Right lobe of liver (tissue), 4 donors: ENCODE measurements around the gene ZNF774.

Experiments
- POLR2A ChIP-seq: fragments of 450-650 bp; IDR thresholded peaks from one replicate; pipeline ENCODE4 v1.6.1; 2017; ENCODE audit warnings: antibody characterized with exemption, mild to moderate bottlenecking
- TF ChIP-seq, protein P1 (sequence below), 4 donors: fragments of 200-600 bp in 3 of 4; fragments of 450-650 bp in 1 of 4; IDR thresholded peaks; one replicate each; pipeline versions ENCODE4 v1.5.1 to v1.8.0; 2016 to 2022; ENCODE audit warnings: antibody characterized with exemption in 4 of 4, mild to moderate bottlenecking in 2 of 4
- donor health status: DM: no; HTN: no; CAD: no.
- donor health status: DM: no; HTN: no; CAD: no.
- donor health status: DM: no; HTN: yes; CAD: no.

DNA sequence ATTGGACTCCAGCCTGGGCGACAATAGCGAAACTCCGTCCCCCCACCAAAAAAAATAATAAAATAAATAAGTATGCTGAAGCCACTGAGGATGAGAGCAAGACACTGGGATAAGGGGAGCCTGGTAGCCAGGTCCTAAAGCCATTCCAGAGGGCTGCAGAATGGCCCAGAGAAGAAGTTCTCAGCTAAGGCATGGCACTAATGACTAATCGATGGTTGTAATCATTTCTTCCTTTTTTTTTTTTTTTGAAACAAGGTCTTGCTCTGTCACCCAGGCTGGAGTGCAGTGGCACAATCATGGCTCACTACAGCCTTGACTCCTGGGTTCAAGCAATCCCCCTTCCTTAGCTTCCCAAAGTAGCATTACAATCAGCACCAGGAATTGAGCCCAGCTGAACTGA lies 25.6 kb upstream of the ZNF774 start:
- TF ChIP-seq, protein P1, sequence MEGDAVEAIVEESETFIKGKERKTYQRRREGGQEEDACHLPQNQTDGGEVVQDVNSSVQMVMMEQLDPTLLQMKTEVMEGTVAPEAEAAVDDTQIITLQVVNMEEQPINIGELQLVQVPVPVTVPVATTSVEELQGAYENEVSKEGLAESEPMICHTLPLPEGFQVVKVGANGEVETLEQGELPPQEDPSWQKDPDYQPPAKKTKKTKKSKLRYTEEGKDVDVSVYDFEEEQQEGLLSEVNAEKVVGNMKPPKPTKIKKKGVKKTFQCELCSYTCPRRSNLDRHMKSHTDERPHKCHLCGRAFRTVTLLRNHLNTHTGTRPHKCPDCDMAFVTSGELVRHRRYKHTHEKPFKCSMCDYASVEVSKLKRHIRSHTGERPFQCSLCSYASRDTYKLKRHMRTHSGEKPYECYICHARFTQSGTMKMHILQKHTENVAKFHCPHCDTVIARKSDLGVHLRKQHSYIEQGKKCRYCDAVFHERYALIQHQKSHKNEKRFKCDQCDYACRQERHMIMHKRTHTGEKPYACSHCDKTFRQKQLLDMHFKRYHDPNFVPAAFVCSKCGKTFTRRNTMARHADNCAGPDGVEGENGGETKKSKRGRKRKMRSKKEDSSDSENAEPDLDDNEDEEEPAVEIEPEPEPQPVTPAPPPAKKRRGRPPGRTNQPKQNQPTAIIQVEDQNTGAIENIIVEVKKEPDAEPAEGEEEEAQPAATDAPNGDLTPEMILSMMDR (IDR thresholded peaks at IDR 0.05): no peak
- no peak for TF ChIP-seq POLR2A
